ENCODE results near the gene RFX2. TPM values are rescaled to one million over a fixed set of nuclear protein-coding genes. Genes with fewer than 3 reads are reported as not detected.

Gene RFX2
- total and polyA plus RNA-seq, 10 of the 15 experiments (the other 5 are each of a cell fraction or from before 2014, with no cell fraction given) = 3.2 to 9.8 (median 4.7) TPM

- no peaks in the 10 kb centered on the region for H3K4me1 ChIP-seq (ENCODE audit: control insufficient read depth, insufficient read depth, low read length)
- CTCF ChIA-PET = no interaction called here
- H3K36me3 ChIP-seq (ENCODE audit: control insufficient read depth in 2 of 2, insufficient read depth in 2 of 2, low read length in 1 of 2) = no peaks in the 10 kb centered on the region
- no peak overlapping the region for H3K4me3 ChIP-seq
- TF ChIP-seq MTA3 (IDR thresholded peaks at IDR 0.05; ENCODE audit: borderline replicate concordance, low read length) (no peak), STAT1 (conservative IDR thresholded peaks at IDR 0.05) (no peak), BCLAF1 (IDR thresholded peaks at IDR 0.05) (no peak), LARP7 (IDR thresholded peaks at IDR 0.05) (no peak), BCL3 (IDR thresholded peaks at IDR 0.05; ENCODE audit: borderline replicate concordance, insufficient read depth, low read depth, low read length, poor library complexity, severe bottlenecking) (no peak), SUPT20H (IDR thresholded peaks at IDR 0.05; ENCODE audit: borderline replicate concordance, control insufficient read depth, low read depth, low read length) (no peak), SIN3A (IDR thresholded peaks at IDR 0.05; ENCODE audit: low read depth, low read length) (no peak), RB1 (IDR thresholded peaks at IDR 0.05; ENCODE audit: borderline replicate concordance) (no peak)
- in situ Hi-C loops (cut with MboI) (no loop called here), intact Hi-C loops (cut with micrococcal nuclease; ENCODE audit: unreplicated experiment) (no loop called here)
- POLR2A ChIA-PET = interaction anchor here (0.5 kb wide), 1 partner anchor 63 kb away, joined by 3 read pairs; no protein-coding TSS in a partner anchor
- no TSS peak for BruUV-seq (replicated peaks)
- no peak overlapping the region for H3K27ac ChIP-seq (ENCODE audit: control insufficient read depth, insufficient read depth)
- H3K27me3 ChIP-seq (replicated peaks in 1 of 2; ENCODE audit: control insufficient read depth in 2 of 2, insufficient read depth in 2 of 2, low read length in 1 of 2) = no peaks in the 10 kb centered on the region
- RAD21 ChIA-PET (ENCODE audit: unreplicated experiment) = no interaction called here
- H3K4me2 ChIP-seq (ENCODE audit: control insufficient read depth, insufficient read depth) = no peak overlapping the region
- DNase-seq (ENCODE audit: low read depth, low spot score) = no peak
- no peak for ATAC-seq
- no peak for FAIRE-seq
- 45% methylated on average over 6 of the region's 6 CpGs for WGBS (ENCODE audit: insufficient coverage, insufficient replicate concordance, low lambda C conversion rate, missing lambda C conversion rate)
- no peak overlapping the region for H3K9ac ChIP-seq (ENCODE audit: control insufficient read depth, insufficient read depth, low read length)
- SMC1A ChIA-PET (ENCODE audit: uncharacterized antibody, unreplicated experiment) = no interaction called here
- no peaks in the 10 kb centered on the region for H4K20me1 ChIP-seq (ENCODE audit: control insufficient read depth, insufficient read depth)
- no peaks in the 10 kb centered on the region for H3K79me2 ChIP-seq (ENCODE audit: control insufficient read depth, insufficient read depth, low read length)
- no peaks in the 10 kb centered on the region for H3K9me3 ChIP-seq (replicated peaks; ENCODE audit: control insufficient read depth, insufficient read depth, low read length)
- no peak overlapping the region for H2AFZ ChIP-seq (ENCODE audit: control insufficient read depth, low read depth, low read length)
These were observed 50.8 kb downstream of the RFX2 start for GRCh38 chr19:6059396-6059947.
